Spleen (tissue), 11 donors: Measurements from ENCODE around the gene WBP1L. TPM values are rescaled to one million over a fixed set of nuclear protein-coding genes. Genes with fewer than 3 reads are reported as not detected.
A peak's percentile ranks its signal among the peaks of the same experiment; 100 is the strongest.

Source experiments
- DNase-seq: peaks from one replicate; pipeline ENCODE4 v3.0.0-alpha.2; 2020
- H3K27ac ChIP-seq, 8 donors: fragments of 200-600 bp; sonication (generic) in 7 of 8; 1 replicate in 4 of 8; 2 replicates in 4 of 8; pipeline versions ENCODE4 v1.5.0 to v1.8.0; 2016 to 2021; ENCODE audit warnings: inconsistent platforms in 4 of 8, mild to moderate bottlenecking in 4 of 8, moderate library complexity in 1 of 8
- H3K27me3 ChIP-seq, 7 donors: fragments of 200-600 bp; sonication (generic) in 6 of 7; replicated peaks in 1 of 7; 1 replicate in 4 of 7; 2 replicates in 3 of 7; pipeline versions ENCODE4 v1.5.0 to v1.8.0; 2016 to 2021; ENCODE audit warnings: inconsistent platforms in 3 of 7, mild to moderate bottlenecking in 1 of 7
- H3K36me3 ChIP-seq, 6 donors: fragments of 200-600 bp; sonication (generic) in 5 of 6; 1 replicate in 4 of 6; 2 replicates in 2 of 6; pipeline versions ENCODE4 v1.5.0 to v1.8.0; 2016 to 2021; ENCODE audit warnings: inconsistent platforms in 2 of 6
- H3K4me1 ChIP-seq, 6 donors: fragments of 200-600 bp; sonication (generic) in 5 of 6; 1 replicate in 3 of 6; 2 replicates in 3 of 6; pipeline versions ENCODE4 v1.5.0 to v1.8.0; 2016 to 2021; ENCODE audit warnings: inconsistent platforms in 3 of 6
- H3K4me3 ChIP-seq, 8 donors: fragments of 200-600 bp; sonication (generic) in 7 of 8; 1 replicate in 4 of 8; 2 replicates in 4 of 8; pipeline versions ENCODE4 v1.5.0 to v1.8.0; 2016 to 2021; ENCODE audit warnings: inconsistent platforms in 4 of 8, mild to moderate bottlenecking in 4 of 8, moderate library complexity in 2 of 8
- H3K9me3 ChIP-seq, 8 donors: fragments of 200-600 bp; sonication (generic) in 7 of 8; 1 replicate in 4 of 8; 2 replicates in 4 of 8; pipeline versions ENCODE4 v1.5.0 to v1.8.0; 2016 to 2021; ENCODE audit warnings: inconsistent platforms in 4 of 8
- POLR2A ChIP-seq, 3 donors: fragments of 450-650 bp; IDR thresholded peaks; one replicate each; pipeline ENCODE4 v1.5.1; 2017; ENCODE audit warnings: antibody characterized with exemption in 3 of 3, mild to moderate bottlenecking in 1 of 3
- POLR2AphosphoS5 ChIP-seq, 3 donors: sonication (generic); formaldehyde crosslinking; IDR thresholded peaks; one replicate each; pipeline ENCODE4 v1.5.1; 2017; ENCODE audit warnings: antibody characterized with exemption in 3 of 3
- WGBS, 5 donors: extraction: QIAGEN DNeasy Blood & Tissue Kit in 3 of 5; methylation state at CpG; one replicate each; pipeline versions ENCODE4 v1.1.5 to v1.1.7; 2013 to 2018; 5-methylcytosine and 5-hydroxymethylcytosine counted together
- intact Hi-C: fragments of 100-400 bp; cut with DNase I; formaldehyde crosslinking; loops from one replicate; pipeline ENCODE4 v1.15.0; 2023; ENCODE audit warnings: low total_unique reads
- polyA plus RNA-seq, 3 donors: library from polyadenylated mRNA; stranded (reverse); fragments of 200-250 nt; gene quantifications; one replicate each; pipeline ENCODE4 v1.2.1, GENCODE V29; 2013
- total RNA-seq, 7 donors: library from RNA; depleted of rRNA in 3 of 7; stranded (reverse); fragments of >200 nt in 3 of 7; fragmentation: NEBNext Ultra II Directional in 4 of 7; extraction: Animal tissue kit (Norgen Biotek cat#: 25700) in 4 of 7; gene quantifications; one replicate each; pipeline versions ENCODE4 v1.1.0 to v1.2.1, GENCODE V29; 2016 to 2021
- TF ChIP-seq, protein P1 (sequence below), 11 experiments: fragments of 200-600 bp in 7 of 11; fragments of 450-650 bp in 4 of 11; sonication (generic) in 4 of 11; IDR thresholded peaks in 8 of 11; conservative IDR thresholded peaks in 3 of 11; 1 replicate in 7 of 11; 2 replicates in 4 of 11; pipeline versions ENCODE4 v1.4.0 to v1.8.0; 2016 to 2021; ENCODE audit warnings: antibody characterized with exemption in 11 of 11, inconsistent platforms in 4 of 11, mild to moderate bottlenecking in 1 of 11
- donor health status: healthy with polysubstance abuse.
- donor health status: DM: no; HTN: no; CAD: no; lungs with moderate emphysema.
- donor health status: DM: no; HTN: no; CAD: no.
- donor health status: Bipolar disorder and iron deficiency.
- donor health status: healthy.
- donor health status: DM: no; HTN: no; CAD: no.
- donor health status: DM: yes; HTN: yes; CAD: no.

The WBP1L gene
- total and polyA plus RNA-seq, 10 donors, result 15.9 to 149 (median 49.2) TPM

GRCh38 chr10:102761981-102762380 lies 18.2 kb downstream of the WBP1L start:
- H3K27me3 ChIP-seq, result no peaks in the 10 kb centered on the region
- peak overlapping the region in 2 of 8 donors; percentile 46 to 53 for H3K27ac ChIP-seq
- peaks cover 0 to 5% (median 0%) of the 10 kb centered on the region in 8 donors for H3K9me3 ChIP-seq
- intact Hi-C loops, result no loop called here
- peaks cover 6 to 81% (median 31%) of the 10 kb centered on the region in 6 donors for H3K4me1 ChIP-seq
- WGBS, 5 donors, result 92 to 96% (median 95%) methylated on average over 4 of the region's 4 CpGs
- DNase-seq, result no peak
- TF ChIP-seq, protein P1, sequence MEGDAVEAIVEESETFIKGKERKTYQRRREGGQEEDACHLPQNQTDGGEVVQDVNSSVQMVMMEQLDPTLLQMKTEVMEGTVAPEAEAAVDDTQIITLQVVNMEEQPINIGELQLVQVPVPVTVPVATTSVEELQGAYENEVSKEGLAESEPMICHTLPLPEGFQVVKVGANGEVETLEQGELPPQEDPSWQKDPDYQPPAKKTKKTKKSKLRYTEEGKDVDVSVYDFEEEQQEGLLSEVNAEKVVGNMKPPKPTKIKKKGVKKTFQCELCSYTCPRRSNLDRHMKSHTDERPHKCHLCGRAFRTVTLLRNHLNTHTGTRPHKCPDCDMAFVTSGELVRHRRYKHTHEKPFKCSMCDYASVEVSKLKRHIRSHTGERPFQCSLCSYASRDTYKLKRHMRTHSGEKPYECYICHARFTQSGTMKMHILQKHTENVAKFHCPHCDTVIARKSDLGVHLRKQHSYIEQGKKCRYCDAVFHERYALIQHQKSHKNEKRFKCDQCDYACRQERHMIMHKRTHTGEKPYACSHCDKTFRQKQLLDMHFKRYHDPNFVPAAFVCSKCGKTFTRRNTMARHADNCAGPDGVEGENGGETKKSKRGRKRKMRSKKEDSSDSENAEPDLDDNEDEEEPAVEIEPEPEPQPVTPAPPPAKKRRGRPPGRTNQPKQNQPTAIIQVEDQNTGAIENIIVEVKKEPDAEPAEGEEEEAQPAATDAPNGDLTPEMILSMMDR (IDR thresholded peaks at IDR 0.05 in 8 of 11, conservative IDR thresholded peaks at IDR 0.05 in 3 of 11), result no peak
- no peak for TF ChIP-seq POLR2AphosphoS5 (IDR thresholded peaks at IDR 0.05)
- no peak for TF ChIP-seq POLR2A (IDR thresholded peaks at IDR 0.05)
- H3K4me3 ChIP-seq, result no peak overlapping the region
- peaks cover 0 to 62% (median 3%) of the 10 kb centered on the region in 6 donors for H3K36me3 ChIP-seq

DNA sequence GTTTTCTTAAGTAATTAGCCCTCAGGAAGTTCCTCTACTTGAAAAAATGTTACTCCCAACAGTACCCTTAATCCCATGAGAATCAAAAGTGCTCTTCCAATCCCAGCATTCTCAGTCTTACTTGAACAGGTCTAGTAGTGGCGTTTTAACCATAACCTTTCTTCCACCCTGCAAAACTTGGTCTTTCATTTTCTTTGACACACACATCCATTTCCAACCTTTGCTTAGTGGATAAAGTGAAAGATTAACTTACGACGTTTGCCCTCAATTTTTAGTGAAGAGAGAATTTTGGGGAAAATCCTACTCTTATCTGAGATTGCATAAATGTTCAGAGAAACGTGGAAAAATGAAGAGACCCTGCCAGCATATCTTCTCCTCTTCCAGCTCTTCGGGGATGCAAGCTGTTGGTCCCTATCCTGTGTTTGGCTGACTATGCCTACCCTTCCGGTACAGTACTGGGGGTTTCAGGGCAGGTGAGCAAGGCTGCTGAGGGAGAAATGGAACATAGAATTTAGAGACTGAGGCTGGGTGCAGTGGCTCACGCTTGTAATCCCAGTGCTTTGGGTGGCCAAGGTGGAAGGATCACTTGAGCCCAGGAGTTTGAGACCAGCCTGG lies 18.8 kb downstream of the WBP1L start:
- DNase-seq, result no peak
- intact Hi-C loops, result no loop called here
- H3K27ac ChIP-seq, result peak overlapping the region in 4 of 8 donors; percentile 11 to 53 (median 36)

GRCh38 chr10:102763037-102763607 lies 19.4 kb downstream of the WBP1L start:
- DNase-seq, result no peak
- no peak for TF ChIP-seq POLR2AphosphoS5 (IDR thresholded peaks at IDR 0.05)
- Histone ChIP-seq H3K36me3 (peaks cover 0 to 62% (median 3%) of the 10 kb centered on the region in 6 donors), H3K4me3 (no peak overlapping the region), H3K27ac (peak overlapping the region in 4 of 8 donors; percentile 11 to 53 (median 36)), H3K4me1 (peaks cover 10 to 81% (median 35%) of the 10 kb centered on the region in 6 donors), H3K9me3 (peaks cover 0 to 5% (median 0%) of the 10 kb centered on the region in 8 donors), H3K27me3 (no peaks in the 10 kb centered on the region)
- WGBS, 5 donors, result 81 to 91% (median 90%) methylated on average over 7 of the region's 7 CpGs
- intact Hi-C loops, result no loop called here

More for the DNA sequence above, 18.8 kb downstream of the WBP1L start:
- H3K36me3 ChIP-seq, result peaks cover 0 to 62% (median 3%) of the 10 kb centered on the region in 6 donors
- H3K9me3 ChIP-seq, result peaks cover 0 to 5% (median 0%) of the 10 kb centered on the region in 8 donors
- no peak overlapping the region for H3K4me3 ChIP-seq
- TF ChIP-seq POLR2AphosphoS5 (IDR thresholded peaks at IDR 0.05) (no peak), POLR2A (IDR thresholded peaks at IDR 0.05) (no peak)
- TF ChIP-seq, protein P1 (IDR thresholded peaks at IDR 0.05 in 8 of 11, conservative IDR thresholded peaks at IDR 0.05 in 3 of 11), result no peak
- H3K27me3 ChIP-seq, result no peaks in the 10 kb centered on the region
- 77 to 91% (median 82%) methylated on average over 7 of the region's 7 CpGs for WGBS, 5 donors
- H3K4me1 ChIP-seq, result peaks cover 10 to 81% (median 34%) of the 10 kb centered on the region in 6 donors

DNA sequence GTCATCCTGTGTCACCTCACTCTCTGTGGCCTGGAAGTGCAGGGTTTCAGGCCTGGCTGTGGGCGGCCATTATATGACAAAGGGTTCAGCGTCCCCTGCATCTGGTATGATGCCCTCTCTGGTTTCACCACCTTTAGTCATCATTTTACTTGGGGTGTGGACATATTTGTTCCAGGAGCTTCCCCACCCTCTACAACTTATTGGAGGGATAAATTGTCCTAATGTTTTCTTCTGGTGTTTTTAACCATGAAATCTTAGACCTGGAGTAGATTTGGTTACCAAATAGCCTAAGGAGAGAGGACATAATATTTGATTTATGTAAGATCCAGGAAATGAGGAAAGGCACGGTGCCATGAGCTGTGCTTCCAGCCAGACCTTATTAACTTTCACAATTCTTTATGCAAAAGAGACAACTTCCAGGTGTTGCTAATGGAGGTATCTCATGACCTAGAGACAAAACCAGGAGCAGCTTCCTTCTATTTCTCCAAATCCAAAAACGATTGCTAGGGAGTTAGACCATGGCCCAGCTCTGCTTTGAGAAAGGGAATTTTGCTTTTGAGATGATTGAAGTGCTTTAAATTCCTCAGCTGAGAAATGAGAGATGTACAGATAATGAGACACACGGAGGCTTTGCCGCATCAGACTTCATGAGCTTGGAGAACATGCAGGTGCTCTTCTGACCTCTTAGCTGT lies 20.9 kb downstream of the WBP1L start:
- 70 to 78% (median 77%) methylated on average over 6 of the region's 6 CpGs for WGBS, 5 donors
- Histone ChIP-seq H3K4me3 (no peak overlapping the region), H3K27ac (peak overlapping the region in 5 of 8 donors; percentile 3 to 53 (median 29)), H3K4me1 (peaks cover 14 to 82% (median 34%) of the 10 kb centered on the region in 6 donors), H3K27me3 (no peaks in the 10 kb centered on the region), H3K36me3 (peaks cover 0 to 57% (median 3%) of the 10 kb centered on the region in 6 donors), H3K9me3 (peaks cover 0 to 3% (median 0%) of the 10 kb centered on the region in 8 donors)
- no peak for DNase-seq
- intact Hi-C loops, result no loop called here
- TF ChIP-seq, protein P1 (IDR thresholded peaks at IDR 0.05 in 8 of 11, conservative IDR thresholded peaks at IDR 0.05 in 3 of 11), result no peak
- TF ChIP-seq POLR2AphosphoS5 (IDR thresholded peaks at IDR 0.05) (no peak), POLR2A (IDR thresholded peaks at IDR 0.05) (no peak)
